ENCODE data around the gene TBL3. TPM values are rescaled to one million over a fixed set of nuclear protein-coding genes. Genes with fewer than 3 reads are reported as not detected.
"Not testable (repeated sequence)": the region's sequence is repeated elsewhere in the genome, so short reads cannot be mapped to it uniquely, and the experiment has no call there.

Gene TBL3
- polyA plus RNA-seq, 1 donor (not counting 4 experiments of a cell fraction or from before 2014, with no cell fraction given) = 27.8 TPM

DNA sequence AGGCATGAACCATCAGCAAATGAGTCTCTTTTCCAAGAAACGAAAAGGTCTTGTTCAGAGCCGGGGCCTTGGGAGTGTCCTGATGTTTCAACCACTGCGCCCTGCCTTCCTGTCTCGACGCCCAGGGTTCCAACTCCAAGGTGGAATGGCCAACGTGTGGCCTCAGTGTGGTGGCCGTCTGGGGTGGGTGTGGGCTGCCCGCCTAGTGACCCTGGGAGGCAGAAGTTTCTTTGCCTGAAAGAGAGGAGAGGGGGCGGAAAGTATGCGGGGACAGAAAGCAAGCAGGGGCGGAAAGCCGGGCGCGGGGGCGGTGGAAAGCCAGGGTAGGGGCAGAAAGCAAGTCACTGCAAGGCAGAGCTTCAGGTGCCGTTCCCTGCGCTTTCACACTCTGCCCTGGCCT, 32.9 kb upstream of the TBL3 start:
- Histone ChIP-seq H3K27ac (ENCODE audit: control insufficient read depth, insufficient read depth, low read length) (no peak overlapping the region), H3K4me1 (ENCODE audit: control insufficient read depth, extremely low read depth, insufficient read depth, low read length) (peaks cover 23% of the 10 kb centered on the region), H3K4me2 (ENCODE audit: control insufficient read depth, extremely low read depth, insufficient read depth, low read depth, low read length) (no peak overlapping the region), H3K79me2 (ENCODE audit: control insufficient read depth, insufficient read depth, low read length) (no peaks in the 10 kb centered on the region), H3K27me3 (ENCODE audit: control insufficient read depth, extremely low read depth, insufficient read depth, low read length) (no peaks in the 10 kb centered on the region), H3K9me1 (ENCODE audit: control insufficient read depth, extremely low read depth, insufficient read depth, low read length) (no peaks in the 10 kb centered on the region), H3K9ac (ENCODE audit: control insufficient read depth, extremely low read depth, insufficient read depth, low read length) (no peak overlapping the region), H3K9me3 (ENCODE audit: control insufficient read depth, low read depth, low read length) (no peaks in the 10 kb centered on the region), H3K36me3 (ENCODE audit: control insufficient read depth in 2 of 2, extremely low read depth in 1 of 2, insufficient read depth in 2 of 2, low read length in 2 of 2) (peaks cover 0 to 4% of the 10 kb centered on the region in 2 experiments), H4K20me1 (ENCODE audit: control insufficient read depth, extremely low read depth, insufficient read depth, low read length) (no peaks in the 10 kb centered on the region), H3K4me3 (ENCODE audit: control insufficient read depth in 2 of 3, extremely low read depth in 1 of 3, insufficient read depth in 2 of 3, low read depth in 1 of 3, low read length in 3 of 3) (no peak overlapping the region), H2AFZ (ENCODE audit: control insufficient read depth, low read length) (no peak overlapping the region)
- dilution Hi-C loops (cut with MboI; ENCODE audit: extremely low pct_ligation_motif_present, low sequenced_read_pairs) = no loop called here
- TF ChIP-seq EZH2 (IDR thresholded peaks at IDR 0.05; ENCODE audit: low read length) = no peak
- TF ChIP-seq, protein P1, sequence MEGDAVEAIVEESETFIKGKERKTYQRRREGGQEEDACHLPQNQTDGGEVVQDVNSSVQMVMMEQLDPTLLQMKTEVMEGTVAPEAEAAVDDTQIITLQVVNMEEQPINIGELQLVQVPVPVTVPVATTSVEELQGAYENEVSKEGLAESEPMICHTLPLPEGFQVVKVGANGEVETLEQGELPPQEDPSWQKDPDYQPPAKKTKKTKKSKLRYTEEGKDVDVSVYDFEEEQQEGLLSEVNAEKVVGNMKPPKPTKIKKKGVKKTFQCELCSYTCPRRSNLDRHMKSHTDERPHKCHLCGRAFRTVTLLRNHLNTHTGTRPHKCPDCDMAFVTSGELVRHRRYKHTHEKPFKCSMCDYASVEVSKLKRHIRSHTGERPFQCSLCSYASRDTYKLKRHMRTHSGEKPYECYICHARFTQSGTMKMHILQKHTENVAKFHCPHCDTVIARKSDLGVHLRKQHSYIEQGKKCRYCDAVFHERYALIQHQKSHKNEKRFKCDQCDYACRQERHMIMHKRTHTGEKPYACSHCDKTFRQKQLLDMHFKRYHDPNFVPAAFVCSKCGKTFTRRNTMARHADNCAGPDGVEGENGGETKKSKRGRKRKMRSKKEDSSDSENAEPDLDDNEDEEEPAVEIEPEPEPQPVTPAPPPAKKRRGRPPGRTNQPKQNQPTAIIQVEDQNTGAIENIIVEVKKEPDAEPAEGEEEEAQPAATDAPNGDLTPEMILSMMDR (optimal IDR thresholded peaks at IDR 0.05 in 1 of 3, IDR thresholded peaks at IDR 0.05 in 1 of 3, conservative IDR thresholded peaks at IDR 0.05 in 1 of 3; ENCODE audit: extremely low read depth in 1 of 3, insufficient read depth in 2 of 3, low read length in 3 of 3) = no peak
- FAIRE-seq (no peak), DNase-seq (ENCODE audit: low read depth, low spot score) (no peak)

DNA sequence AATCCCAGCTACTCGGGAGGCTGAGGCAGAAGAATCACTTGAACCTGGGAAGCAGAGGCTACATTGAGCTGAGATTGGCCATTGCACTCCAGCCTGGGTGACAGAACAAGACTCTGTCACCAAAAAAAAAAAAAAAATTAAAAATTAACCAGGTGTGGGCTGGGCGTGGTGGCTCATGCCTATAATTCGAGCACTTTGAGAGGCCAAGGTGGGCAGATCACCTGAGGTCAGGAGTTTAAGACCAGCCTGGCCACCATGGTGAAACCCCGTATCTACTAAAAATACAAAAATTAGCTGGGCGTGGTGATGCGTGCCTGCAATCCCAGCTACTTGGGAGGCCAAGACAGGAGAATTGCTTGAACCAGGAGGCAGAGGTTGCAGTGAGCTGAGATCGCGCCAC, 32.0 kb upstream of the TBL3 start:
- not testable (repeated sequence) for FAIRE-seq

More for the DNA sequence above, 32.0 kb upstream of the TBL3 start:
- H3K4me2 ChIP-seq (ENCODE audit: control insufficient read depth, extremely low read depth, insufficient read depth, low read depth, low read length); DNase-seq (ENCODE audit: low read depth, low spot score); H2AFZ ChIP-seq (ENCODE audit: control insufficient read depth, low read length); H3K27ac ChIP-seq (ENCODE audit: control insufficient read depth, insufficient read depth, low read length); H4K20me1 ChIP-seq (ENCODE audit: control insufficient read depth, extremely low read depth, insufficient read depth, low read length); H3K9ac ChIP-seq (ENCODE audit: control insufficient read depth, extremely low read depth, insufficient read depth, low read length); dilution Hi-C loops (cut with MboI; ENCODE audit: extremely low pct_ligation_motif_present, low sequenced_read_pairs); H3K4me3 ChIP-seq (ENCODE audit: control insufficient read depth in 2 of 3, extremely low read depth in 1 of 3, insufficient read depth in 2 of 3, low read depth in 1 of 3, low read length in 3 of 3); H3K36me3 ChIP-seq (ENCODE audit: control insufficient read depth in 2 of 2, extremely low read depth in 1 of 2, insufficient read depth in 2 of 2, low read length in 2 of 2); H3K9me3 ChIP-seq (ENCODE audit: control insufficient read depth, low read depth, low read length); H3K27me3 ChIP-seq (ENCODE audit: control insufficient read depth, extremely low read depth, insufficient read depth, low read length); H3K79me2 ChIP-seq (ENCODE audit: control insufficient read depth, insufficient read depth, low read length); H3K9me1 ChIP-seq (ENCODE audit: control insufficient read depth, extremely low read depth, insufficient read depth, low read length): not testable (repeated sequence)
- H3K4me1 ChIP-seq (ENCODE audit: control insufficient read depth, extremely low read depth, insufficient read depth, low read length) = peaks cover 27% of the 10 kb centered on the region

All from keratinocyte (primary cell).